Activated CD8-positive, alpha-beta T cell treated with anti-CD3 and anti-CD28 coated beads, Interleukin-2, amount 10 ng/mL, durations not matched to agents 7 days and 5 days (primary cell): Measurements from ENCODE around the gene AMDHD2. TPM values are rescaled to one million over a fixed set of nuclear protein-coding genes. Genes with fewer than 3 reads are reported as not detected.

Experiments
- ATAC-seq: fragments of 150-1000 bp; cut with Tn5 transposase; one replicate; pipeline ENCODE4 v1.10.0; 2021; ENCODE audit warnings: moderate library complexity
- CTCF ChIA-PET: fragments of 350-600 bp; sonication (Branson Sonifier 250); formaldehyde crosslinking; loops from one replicate; lab custom pipeline; 2021; ENCODE audit warnings: antibody characterized with exemption; lab: Charles Lee
- POLR2A ChIA-PET: fragments of 350-600 bp; sonication (Branson Sonifier 250); formaldehyde crosslinking; loops from one replicate; lab custom pipeline; 2021; ENCODE audit warnings: antibody characterized with exemption; lab: Charles Lee
- DNase-seq: peaks from one replicate; pipeline ENCODE4 v3.0.0-alpha.2; 2020
- H3K27ac Mint-ChIP-seq: one replicate; pipeline ENCODE4 v1.8.0; 2021; ENCODE audit warnings: mild to moderate bottlenecking, mixed read lengths
- H3K27me3 Mint-ChIP-seq: one replicate; pipeline ENCODE4 v1.8.0; 2021; ENCODE audit warnings: low read depth, mixed read lengths
- H3K36me3 Mint-ChIP-seq: one replicate; pipeline ENCODE4 v1.8.0; 2021; ENCODE audit warnings: low read depth, mixed read lengths
- H3K4me1 Mint-ChIP-seq: one replicate; pipeline ENCODE4 v1.8.0; 2021; ENCODE audit warnings: low read depth, mixed read lengths
- H3K4me3 Mint-ChIP-seq: one replicate; pipeline ENCODE4 v1.8.0; 2021; ENCODE audit warnings: mild to moderate bottlenecking, mixed read lengths
- H3K9me3 Mint-ChIP-seq: one replicate; pipeline ENCODE4 v1.8.0; 2022; ENCODE audit warnings: mixed read lengths; ENCODE audit not compliant: insufficient read depth
- total RNA-seq, 2 experiments: library from RNA; stranded (reverse); gene quantifications; one replicate each; pipeline ENCODE4 v1.2.3, GENCODE V29; 2021

Gene AMDHD2
- total RNA-seq, 2 experiments from 2014 or later: 54.0 to 58.5 TPM

GRCh38 chr16:2500918-2501750, 19.0 kb upstream of the AMDHD2 start:
- no peaks in the 10 kb centered on the region for H3K27me3 Mint-ChIP-seq
- peaks cover 7% of the 10 kb centered on the region for H3K36me3 Mint-ChIP-seq
- POLR2A ChIA-PET: interaction anchor here (1.4 kb wide), 2 partner anchors 12 to 41 kb away, joined by 3 to 5 read pairs; partner anchors contain the start of genes ATP6V0C and TEDC2
- CTCF ChIA-PET: interaction anchor here (0.9 to 3.4 kb wide), 20 partner anchors 9 to 306 kb away, joined by 3 to 27 read pairs (median 5); partner anchors contain the start of genes AMDHD2, ATP6V0C, ECI1 and TBC1D24
- DNase-seq (peak; percentile 85), ATAC-seq (peak; percentile 94)
- no peaks in the 10 kb centered on the region for H3K4me1 Mint-ChIP-seq
- H3K27ac Mint-ChIP-seq: no peak overlapping the region
- no peaks in the 10 kb centered on the region for H3K9me3 Mint-ChIP-seq
- no peak overlapping the region for H3K4me3 Mint-ChIP-seq

- POLR2A ChIA-PET: interaction anchor here (1.4 kb wide), 1 partner anchor 42 kb away, joined by 3 read pairs; the partner anchor contains the start of gene TEDC2
- no peak overlapping the region for H3K4me3 Mint-ChIP-seq
- no peak for ATAC-seq
Measured at GRCh38 chr16:2501946-2502895, 17.9 kb upstream of the AMDHD2 start.

GRCh38 chr16:2505695-2506094, 14.5 kb upstream of the AMDHD2 start:
- POLR2A ChIA-PET: no interaction called here
- H3K27ac Mint-ChIP-seq: no peak overlapping the region
- H3K9me3 Mint-ChIP-seq: no peaks in the 10 kb centered on the region
- no peak for DNase-seq
- no peaks in the 10 kb centered on the region for H3K36me3 Mint-ChIP-seq
- no peak overlapping the region for H3K4me3 Mint-ChIP-seq
- ATAC-seq: no peak
- CTCF ChIA-PET: no interaction called here
- peaks cover 18% of the 10 kb centered on the region for H3K4me1 Mint-ChIP-seq
- no peaks in the 10 kb centered on the region for H3K27me3 Mint-ChIP-seq

More at GRCh38 chr16:2501946-2502895, 17.9 kb upstream of the AMDHD2 start:
- no peak overlapping the region for H3K27ac Mint-ChIP-seq
- CTCF ChIA-PET: interaction anchor here (0.9 to 3.4 kb wide), 18 partner anchors 8 to 307 kb away, joined by 3 to 27 read pairs (median 5); partner anchors contain the start of genes AMDHD2, ATP6V0C, ECI1 and TBC1D24
- H3K9me3 Mint-ChIP-seq: no peaks in the 10 kb centered on the region
- DNase-seq: no peak
- no peaks in the 10 kb centered on the region for H3K27me3 Mint-ChIP-seq
- H3K4me1 Mint-ChIP-seq: peaks cover 3% of the 10 kb centered on the region
- peaks cover 4% of the 10 kb centered on the region for H3K36me3 Mint-ChIP-seq

- H3K36me3 Mint-ChIP-seq: no peaks in the 10 kb centered on the region
- no peaks in the 10 kb centered on the region for H3K9me3 Mint-ChIP-seq
- no peak overlapping the region for H3K4me3 Mint-ChIP-seq
- peaks cover 20% of the 10 kb centered on the region for H3K4me1 Mint-ChIP-seq
- CTCF ChIA-PET: no interaction called here
- POLR2A ChIA-PET: interaction anchor here (0.6 kb wide), 1 partner anchor 11 kb away, joined by 3 read pairs; no protein-coding TSS in a partner anchor
- peaks cover 3% of the 10 kb centered on the region for H3K27me3 Mint-ChIP-seq
- peak; percentile 51 for ATAC-seq
- DNase-seq: no peak
- H3K27ac Mint-ChIP-seq: peak overlapping the region; percentile 46
Measured at GRCh38 chr16:2507052-2507659, 13.0 kb upstream of the AMDHD2 start.

- Mint-ChIP-seq H3K27me3 (peaks cover 3% of the 10 kb centered on the region), H3K36me3 (no peaks in the 10 kb centered on the region), H3K9me3 (no peaks in the 10 kb centered on the region), H3K4me1 (peaks cover 24% of the 10 kb centered on the region), H3K27ac (no peak overlapping the region), H3K4me3 (no peak overlapping the region)
- CTCF ChIA-PET: no interaction called here
- DNase-seq (no peak), ATAC-seq (no peak)
- POLR2A ChIA-PET: no interaction called here
Measured at GRCh38 chr16:2507665-2508064, 12.5 kb upstream of the AMDHD2 start.

GRCh38 chr16:2508722-2509400, 11.3 kb upstream of the AMDHD2 start:
- no peak overlapping the region for H3K4me3 Mint-ChIP-seq
- no peak for ATAC-seq
- peaks cover 32% of the 10 kb centered on the region for H3K4me1 Mint-ChIP-seq
- POLR2A ChIA-PET: no interaction called here
- peaks cover 1% of the 10 kb centered on the region for H3K36me3 Mint-ChIP-seq
- DNase-seq: no peak
- H3K9me3 Mint-ChIP-seq: no peaks in the 10 kb centered on the region
- no peak overlapping the region for H3K27ac Mint-ChIP-seq
- H3K27me3 Mint-ChIP-seq: peaks cover 3% of the 10 kb centered on the region
- CTCF ChIA-PET: interaction anchor here (1.2 kb wide), 1 partner anchor 7 kb away, joined by 3 read pairs; no protein-coding TSS in a partner anchor

- Mint-ChIP-seq H3K27ac (no peak overlapping the region), H3K4me1 (peaks cover 50% of the 10 kb centered on the region), H3K36me3 (peaks cover 3% of the 10 kb centered on the region), H3K9me3 (no peaks in the 10 kb centered on the region), H3K27me3 (peaks cover 3% of the 10 kb centered on the region), H3K4me3 (no peak overlapping the region)
- ChIA-PET POLR2A (no interaction called here), CTCF (interaction anchor here (2.0 kb wide), 1 partner anchor 10 kb away, joined by 6 read pairs; no protein-coding TSS in a partner anchor)
- ATAC-seq: no peak
- DNase-seq: no peak
Measured at GRCh38 chr16:2511128-2511800, 8.9 kb upstream of the AMDHD2 start.

- Mint-ChIP-seq H3K4me1 (peaks cover 56% of the 10 kb centered on the region), H3K27ac (peak overlapping the region; percentile 92), H3K9me3 (no peaks in the 10 kb centered on the region), H3K36me3 (peaks cover 8% of the 10 kb centered on the region), H3K4me3 (peak overlapping the region; percentile 69), H3K27me3 (peaks cover 3% of the 10 kb centered on the region)
- ATAC-seq (no peak), DNase-seq (no peak)
- ChIA-PET POLR2A (interaction anchor here (1.2 kb wide), 1 partner anchor 18 kb away, joined by 4 read pairs; no protein-coding TSS in a partner anchor), CTCF (interaction anchor here (1.0 to 2.0 kb wide), 3 partner anchors 11 to 376 kb away, joined by 3 to 6 read pairs (median 3); partner anchors contain the start of gene PKD1)
Measured at GRCh38 chr16:2511996-2512734, 8.0 kb upstream of the AMDHD2 start.

- ChIA-PET CTCF (interaction anchor here (1.0 to 2.0 kb wide), 4 partner anchors 12 to 377 kb away, joined by 3 to 7 read pairs (median 4); partner anchors contain the start of gene PKD1), POLR2A (interaction anchor here (0.6 to 1.5 kb wide), 6 partner anchors 12 to 232 kb away, joined by 3 to 7 read pairs (median 4); no protein-coding TSS in a partner anchor)
- Mint-ChIP-seq H3K36me3 (peaks cover 8% of the 10 kb centered on the region), H3K27me3 (peaks cover 3% of the 10 kb centered on the region), H3K4me3 (peak overlapping the region; percentile 69), H3K9me3 (no peaks in the 10 kb centered on the region), H3K27ac (peak overlapping the region; percentile 92), H3K4me1 (peaks cover 58% of the 10 kb centered on the region)
- peak; percentile 3 for ATAC-seq
- peak; percentile 54 for DNase-seq
Measured at GRCh38 chr16:2512735-2513404, 7.3 kb upstream of the AMDHD2 start.
